Ascending aorta (tissue), 2 donors: ENCODE data around the gene MAMDC4. TPM values are rescaled to one million over a fixed set of nuclear protein-coding genes. Genes with fewer than 3 reads are reported as not detected.

Source experiments
- DNase-seq, 2 donors: peaks; one replicate each; pipeline ENCODE4 v3.0.0-alpha.2; 2019; ENCODE audit warnings: low spot score in 2 of 2
- H3K27ac ChIP-seq, 2 donors: fragments of 200-600 bp; sonication (generic); one replicate each; pipeline ENCODE4 v1.5.1; 2016 to 2017; ENCODE audit warnings: mild to moderate bottlenecking in 1 of 2
- H3K27me3 ChIP-seq: fragments of 200-600 bp; sonication (generic); one replicate; pipeline ENCODE4 v1.5.1; 2017
- H3K36me3 ChIP-seq, 2 donors: fragments of 200-600 bp; sonication (generic); one replicate each; pipeline ENCODE4 v1.5.1; 2016
- H3K4me1 ChIP-seq, 2 donors: fragments of 200-600 bp; sonication (generic); one replicate each; pipeline ENCODE4 v1.5.1; 2016 to 2017; ENCODE audit warnings: mild to moderate bottlenecking in 1 of 2
- H3K4me3 ChIP-seq, 2 donors: fragments of 200-600 bp; sonication (generic); one replicate each; pipeline ENCODE4 v1.5.1; 2016 to 2017; ENCODE audit warnings: mild to moderate bottlenecking in 1 of 2
- H3K9me3 ChIP-seq, 2 donors: fragments of 200-600 bp; sonication (generic); one replicate each; pipeline ENCODE4 v1.5.1; 2016
- intact Hi-C: fragments of 100-400 bp; cut with DNase I; formaldehyde crosslinking; loops from one replicate; pipeline ENCODE4 v1.15.1; 2023
- total RNA-seq: library from RNA; depleted of rRNA; stranded (reverse); fragments of >200 nt; gene quantifications from one replicate; pipeline ENCODE4 v1.1.0, GENCODE V29; 2016
- TF ChIP-seq, protein P1 (sequence below), 3 experiments: fragments of 200-600 bp in 2 of 3; fragments of 450-650 bp in 1 of 3; sonication (generic) in 2 of 3; IDR thresholded peaks; one replicate each; pipeline ENCODE4 v1.5.1; 2016 to 2019; ENCODE audit warnings: antibody characterized with exemption in 3 of 3, mild to moderate bottlenecking in 1 of 3, moderate library complexity in 1 of 3

Gene MAMDC4
- total RNA-seq, 1 donor from 2014 or later = 5.0 TPM

GRCh38 chr9:136854842-136855460 lies 2.8 kb downstream of the MAMDC4 start:
- H3K27me3 ChIP-seq = no peaks in the 10 kb centered on the region
- no peaks in the 10 kb centered on the region for H3K36me3 ChIP-seq
- TF ChIP-seq, protein P1, sequence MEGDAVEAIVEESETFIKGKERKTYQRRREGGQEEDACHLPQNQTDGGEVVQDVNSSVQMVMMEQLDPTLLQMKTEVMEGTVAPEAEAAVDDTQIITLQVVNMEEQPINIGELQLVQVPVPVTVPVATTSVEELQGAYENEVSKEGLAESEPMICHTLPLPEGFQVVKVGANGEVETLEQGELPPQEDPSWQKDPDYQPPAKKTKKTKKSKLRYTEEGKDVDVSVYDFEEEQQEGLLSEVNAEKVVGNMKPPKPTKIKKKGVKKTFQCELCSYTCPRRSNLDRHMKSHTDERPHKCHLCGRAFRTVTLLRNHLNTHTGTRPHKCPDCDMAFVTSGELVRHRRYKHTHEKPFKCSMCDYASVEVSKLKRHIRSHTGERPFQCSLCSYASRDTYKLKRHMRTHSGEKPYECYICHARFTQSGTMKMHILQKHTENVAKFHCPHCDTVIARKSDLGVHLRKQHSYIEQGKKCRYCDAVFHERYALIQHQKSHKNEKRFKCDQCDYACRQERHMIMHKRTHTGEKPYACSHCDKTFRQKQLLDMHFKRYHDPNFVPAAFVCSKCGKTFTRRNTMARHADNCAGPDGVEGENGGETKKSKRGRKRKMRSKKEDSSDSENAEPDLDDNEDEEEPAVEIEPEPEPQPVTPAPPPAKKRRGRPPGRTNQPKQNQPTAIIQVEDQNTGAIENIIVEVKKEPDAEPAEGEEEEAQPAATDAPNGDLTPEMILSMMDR (IDR thresholded peaks at IDR 0.05) = no peak
- intact Hi-C loops = no loop called here
- no peaks in the 10 kb centered on the region for H3K9me3 ChIP-seq
- no peak for DNase-seq
- no peak overlapping the region for H3K4me3 ChIP-seq
- peaks cover 11 to 22% of the 10 kb centered on the region in 2 donors for H3K4me1 ChIP-seq
- no peak overlapping the region for H3K27ac ChIP-seq

DNA sequence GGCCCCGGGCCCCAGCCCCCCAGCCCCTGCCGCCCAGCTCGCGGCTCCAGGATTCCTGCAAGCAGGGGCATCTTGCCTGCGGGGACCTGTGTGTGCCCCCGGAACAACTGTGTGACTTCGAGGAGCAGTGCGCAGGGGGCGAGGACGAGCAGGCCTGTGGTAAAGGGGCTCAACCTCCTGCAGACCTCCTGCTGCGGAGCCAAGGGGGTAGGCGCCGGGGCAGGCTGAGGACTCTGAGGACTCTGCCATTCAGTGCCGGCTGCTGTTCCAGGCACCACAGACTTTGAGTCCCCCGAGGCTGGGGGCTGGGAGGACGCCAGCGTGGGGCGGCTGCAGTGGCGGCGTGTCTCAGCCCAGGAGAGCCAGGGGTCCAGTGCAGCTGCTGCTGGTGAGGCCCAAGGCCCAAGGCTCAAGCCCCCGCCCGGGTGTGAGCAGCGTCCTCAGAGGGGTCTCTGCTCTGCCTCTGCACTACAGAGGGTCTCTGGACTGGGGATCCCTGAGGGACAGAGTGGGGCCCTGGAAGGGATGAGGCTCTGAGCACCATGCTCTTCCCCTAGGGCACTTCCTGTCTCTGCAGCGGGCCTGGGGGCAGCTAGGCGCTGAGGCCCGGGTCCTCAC lies 3.4 kb downstream of the MAMDC4 start:
- Histone ChIP-seq H3K4me1 (peaks cover 4 to 17% of the 10 kb centered on the region in 2 donors), H3K36me3 (peaks cover 0 to under 1% of the 10 kb centered on the region in 2 donors), H3K27me3 (no peaks in the 10 kb centered on the region), H3K27ac (no peak overlapping the region), H3K4me3 (no peak overlapping the region), H3K9me3 (no peaks in the 10 kb centered on the region)
- intact Hi-C loops = no loop called here
- TF ChIP-seq, protein P1 (IDR thresholded peaks at IDR 0.05) = no peak
- no peak for DNase-seq

DNA sequence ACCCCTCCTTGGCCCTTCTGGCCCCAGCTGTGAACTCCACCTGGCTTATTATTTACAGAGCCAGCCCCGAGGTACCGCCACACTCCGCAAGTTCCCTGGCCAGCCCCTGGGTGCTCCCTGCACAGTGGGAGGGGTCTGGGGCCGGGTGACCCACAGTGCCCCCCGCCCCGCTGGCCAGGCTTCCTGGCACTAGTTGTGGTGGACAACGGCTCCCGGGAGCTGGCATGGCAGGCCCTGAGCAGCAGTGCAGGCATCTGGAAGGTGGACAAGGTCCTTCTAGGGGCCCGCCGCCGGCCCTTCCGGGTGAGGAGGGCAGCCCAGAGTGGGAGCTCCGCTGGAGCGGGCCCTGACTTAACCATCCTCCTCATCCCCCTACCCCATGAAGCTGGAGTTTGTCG lies 3.9 kb downstream of the MAMDC4 start:
- Histone ChIP-seq H3K4me1 (peaks cover 4 to 14% of the 10 kb centered on the region in 2 donors), H3K27ac (no peak overlapping the region), H3K36me3 (peaks cover 4 to 6% of the 10 kb centered on the region in 2 donors), H3K4me3 (no peak overlapping the region), H3K9me3 (no peaks in the 10 kb centered on the region), H3K27me3 (no peaks in the 10 kb centered on the region)
- DNase-seq = no peak
- intact Hi-C loops = no loop called here
- TF ChIP-seq, protein P1 (IDR thresholded peaks at IDR 0.05) = no peak

- TF ChIP-seq, protein P1 (IDR thresholded peaks at IDR 0.05) = no peak
- H3K27me3 ChIP-seq = no peaks in the 10 kb centered on the region
- H3K9me3 ChIP-seq = no peaks in the 10 kb centered on the region
- intact Hi-C loops = no loop called here
- DNase-seq = no peak
- peaks cover 4 to 14% of the 10 kb centered on the region in 2 donors for H3K4me1 ChIP-seq
- no peak overlapping the region for H3K4me3 ChIP-seq
- H3K36me3 ChIP-seq = peaks cover 10 to 12% of the 10 kb centered on the region in 2 donors
- H3K27ac ChIP-seq = no peak overlapping the region
Measured at GRCh38 chr9:136856541-136857141, 4.5 kb downstream of the MAMDC4 start.

- TF ChIP-seq, protein P1 (IDR thresholded peaks at IDR 0.05) = no peak
- H3K27me3 ChIP-seq = no peaks in the 10 kb centered on the region
- H3K4me3 ChIP-seq = no peak overlapping the region
- H3K36me3 ChIP-seq = peaks cover 15 to 17% of the 10 kb centered on the region in 2 donors
- intact Hi-C loops = no loop called here
- no peak for DNase-seq
- peaks cover 4 to 14% of the 10 kb centered on the region in 2 donors for H3K4me1 ChIP-seq
- H3K9me3 ChIP-seq = no peaks in the 10 kb centered on the region
- no peak overlapping the region for H3K27ac ChIP-seq
Measured at GRCh38 chr9:136857166-136857565, 5.0 kb downstream of the MAMDC4 start.
